ENCODE measurements around the gene RAB40C. TPM values are rescaled to one million over a fixed set of nuclear protein-coding genes. Genes with fewer than 3 reads are reported as not detected.

The RAB40C gene
- 24.0 TPM for total RNA-seq
- polyA plus RNA-seq (ENCODE audit: insufficient read depth, low read depth, low replicate concordance): 18.1 TPM
- long read RNA-seq, donor 1, partial matches to known transcripts: 0 of 4 reads
- long read RNA-seq, donor 1, other reads (novel, unspliced or antisense): 0 of 4 reads
- long read RNA-seq, donor 2, partial matches to known transcripts: 0 of 2 reads
- long read RNA-seq, donor 2, other reads (novel, unspliced or antisense): 0 of 2 reads
- long read RNA-seq, donor 3, partial matches to known transcripts: 40 of 150 reads
- long read RNA-seq, donor 3, other reads (novel, unspliced or antisense): 106 of 150 reads
- long read RNA-seq, donor 4, partial matches to known transcripts: 0 of 5 reads
- long read RNA-seq, donor 4, other reads (novel, unspliced or antisense): 0 of 5 reads
- long read RNA-seq, donor 5: 0 reads
- long read RNA-seq, donor 6, partial matches to known transcripts: 0 of 1 reads
- long read RNA-seq, donor 6, other reads (novel, unspliced or antisense): 0 of 1 reads
- long read RNA-seq, donor 7, transcript RAB40C-201 (6 exons, 2,699 nt): major isoform, 21 of 46 reads
- long read RNA-seq, donor 7, partial matches to known transcripts: 4 of 46 reads
- long read RNA-seq, donor 7, other reads (novel, unspliced or antisense): 10 of 46 reads
- long read RNA-seq, donor 8, partial matches to known transcripts: 0 of 3 reads
- long read RNA-seq, donor 8, other reads (novel, unspliced or antisense): 0 of 3 reads
- long read RNA-seq, donor 9: 0 reads
- long read RNA-seq, donor 10, partial matches to known transcripts: 0 of 6 reads
- long read RNA-seq, donor 10, other reads (novel, unspliced or antisense): 0 of 6 reads

DNA sequence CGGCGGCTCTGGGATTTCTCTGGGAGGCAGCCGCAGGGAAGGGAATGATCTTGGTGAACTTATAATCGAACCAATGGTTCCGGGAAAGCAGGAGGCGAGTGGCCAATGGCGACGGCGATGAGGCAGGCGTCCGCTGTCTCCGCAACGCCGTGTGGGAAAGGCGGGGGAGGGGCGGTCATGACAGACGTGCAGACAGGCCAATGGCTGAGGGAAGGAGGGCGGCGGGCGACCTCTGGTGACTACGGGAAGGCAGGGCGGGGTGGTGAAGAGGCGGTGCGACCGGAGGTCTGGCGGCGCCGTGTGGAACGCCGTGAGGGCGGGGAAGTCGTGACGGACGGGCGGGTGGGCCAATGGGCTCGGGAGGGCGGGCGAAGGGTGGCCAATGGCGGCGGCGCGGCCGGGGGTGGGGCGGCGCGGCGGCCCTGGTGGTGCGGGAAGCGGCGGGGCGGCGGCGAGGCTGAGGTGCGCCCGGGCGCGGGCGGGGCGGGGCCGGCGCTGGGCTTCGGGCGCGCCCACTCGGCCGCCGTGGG lies at the start of gene RAB40C:
RAB40C (plus strand) TSS at position 409 of the 530 bp plus-strand sequence. CDS start 226 bp downstream, outside the sequence.
- intact Hi-C loops (cut with DNase I): no loop called here

GRCh38 chr16:540645-541340 lies 49.1 kb upstream of the RAB40C start:
- no peaks in the 10 kb centered on the region for H3K9me3 ChIP-seq (ENCODE audit: control insufficient read depth in 2 of 3, insufficient read depth in 1 of 3, low read length in 3 of 3)
- no peak overlapping the region for H3K27ac ChIP-seq (ENCODE audit: low read depth in 2 of 2, low read length in 2 of 2)
- no peak overlapping the region for H3K9ac ChIP-seq (ENCODE audit: low read length in 3 of 3)

More for the DNA sequence above, at the start of gene RAB40C:
- no peaks in the 10 kb centered on the region for H3K36me3 ChIP-seq (ENCODE audit: control insufficient read depth in 2 of 3, insufficient read depth in 3 of 3, low read length in 3 of 3)
- H3K27ac ChIP-seq (ENCODE audit: low read depth in 2 of 2, low read length in 2 of 2): peak within 1 kb of the TSS; percentile 97 to 99
- peak; percentile 10 for TF ChIP-seq CTCF (IDR thresholded peaks at IDR 0.05; ENCODE audit: borderline replicate concordance, extremely low read depth, insufficient read depth)
- no peaks in the 10 kb centered on the region for H3K27me3 ChIP-seq (ENCODE audit: control insufficient read depth, insufficient read depth, low read length)
- peak within 1 kb of the TSS; percentile 78 to 82 (median 81) for H3K4me3 ChIP-seq (ENCODE audit: low read length in 3 of 3)
- H3K4me1 ChIP-seq (ENCODE audit: control insufficient read depth in 2 of 3, insufficient read depth in 2 of 3, low read depth in 1 of 3, low read length in 3 of 3): peaks cover 6 to 57% (median 38%) of the 10 kb centered on the region in 3 donors
- FAIRE-seq (no peak), DNase-seq (peak; percentile 98 to 100 (median 99))
- no peaks in the 10 kb centered on the region for H3K9me3 ChIP-seq (ENCODE audit: control insufficient read depth in 2 of 3, insufficient read depth in 1 of 3, low read length in 3 of 3)
- H3K9ac ChIP-seq (ENCODE audit: low read length in 3 of 3): peak within 1 kb of the TSS; percentile 69 to 77 (median 73)

More at GRCh38 chr16:540645-541340, 49.1 kb upstream of the RAB40C start:
- intact Hi-C loops (cut with DNase I): no loop called here
- DNase-seq (no peak), FAIRE-seq (no peak)
- Histone ChIP-seq H3K27me3 (ENCODE audit: control insufficient read depth, insufficient read depth, low read length) (no peaks in the 10 kb centered on the region), H3K4me3 (ENCODE audit: low read length in 3 of 3) (no peak overlapping the region), H3K4me1 (ENCODE audit: control insufficient read depth in 2 of 3, insufficient read depth in 2 of 3, low read depth in 1 of 3, low read length in 3 of 3) (peaks cover 0 to 3% (median 0%) of the 10 kb centered on the region in 3 donors), H3K36me3 (ENCODE audit: control insufficient read depth in 2 of 3, insufficient read depth in 3 of 3, low read length in 3 of 3) (no peaks in the 10 kb centered on the region)
- no peak for TF ChIP-seq CTCF (IDR thresholded peaks at IDR 0.05; ENCODE audit: borderline replicate concordance, extremely low read depth, insufficient read depth)

Measured in kidney (tissue), 22 donors.